Measurements from ENCODE around the gene PPP1R8.
"Not testable (repeated sequence)": the region's sequence is repeated elsewhere in the genome, so short reads cannot be mapped to it uniquely, and the experiment has no call there.

PPP1R8 gene

DNA sequence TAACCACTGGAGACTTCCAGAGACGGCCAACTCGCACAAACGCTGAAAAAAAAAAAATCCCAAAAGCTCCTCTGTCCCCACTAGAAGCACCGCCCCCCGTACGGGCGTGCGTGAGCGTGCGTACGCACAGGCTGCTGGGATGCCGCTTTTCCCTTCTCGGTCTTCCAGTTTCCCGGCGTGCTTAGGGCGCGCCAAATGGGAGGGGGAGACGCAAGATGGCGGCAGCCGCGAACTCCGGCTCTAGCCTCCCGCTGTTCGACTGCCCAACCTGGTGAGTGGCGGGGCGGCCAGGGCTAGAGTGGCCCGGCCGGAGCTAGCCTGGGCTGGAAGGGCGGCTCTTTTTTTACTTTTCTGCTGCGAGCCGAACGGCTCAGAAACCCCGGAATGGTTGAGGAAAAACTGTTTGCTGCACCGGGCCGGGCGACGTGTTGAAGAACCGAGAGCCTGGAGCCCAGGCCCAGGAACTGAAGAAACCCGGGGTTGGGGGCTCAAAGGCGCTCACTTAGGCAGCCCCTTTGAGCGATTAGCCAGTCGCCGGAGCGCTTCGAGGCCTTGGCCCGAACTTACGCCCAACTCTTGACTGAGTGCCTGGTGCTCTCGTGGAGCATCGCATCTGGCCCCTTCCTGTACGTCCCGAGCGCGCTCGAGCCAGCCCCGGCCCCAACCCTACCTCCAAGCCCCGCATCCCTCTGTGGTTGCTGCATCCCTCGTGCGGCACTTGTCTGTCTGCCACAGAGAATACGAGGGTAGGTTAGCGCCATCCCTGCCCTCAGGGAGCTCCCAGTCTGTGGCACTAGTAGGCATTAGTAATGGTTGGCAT lies at the start of gene PPP1R8:
Gene PPP1R8, plus strand, starts transcription at position 162 of the 820 bp plus-strand sequence. Its CDS starts 54 bp downstream, at position 216.
- H3K4me3 ChIP-seq = peak within 1 kb of the TSS; percentile 78 to 98 (median 95)
- peak within 1 kb of the TSS; percentile 56 to 98 (median 92) for H3K27ac ChIP-seq

DNA sequence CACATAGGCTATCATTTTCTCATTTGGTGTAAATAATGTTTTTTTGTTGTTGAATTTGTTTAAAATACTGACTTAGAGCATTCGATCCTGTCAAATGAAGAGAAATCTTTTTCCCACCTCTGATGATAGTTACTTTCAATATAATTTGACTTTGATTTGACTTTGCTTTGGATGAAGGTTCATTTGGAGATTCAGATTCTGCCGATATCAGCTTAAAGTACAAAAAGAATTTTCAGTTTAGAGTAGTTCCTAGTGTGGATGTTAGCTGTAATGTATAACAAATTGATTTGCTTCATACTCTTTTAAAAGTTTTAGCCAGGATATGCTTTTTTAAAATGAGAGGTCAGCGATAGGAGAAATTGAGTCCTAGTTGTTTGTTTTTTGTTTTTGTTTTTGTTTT lies 47.6 kb upstream of the PPP1R8 start:
- Histone ChIP-seq H3K27ac (peak overlapping the region in 7 of 21 experiments; percentile 3 to 61 (median 51)), H3K4me3 (no peak overlapping the region)

DNA sequence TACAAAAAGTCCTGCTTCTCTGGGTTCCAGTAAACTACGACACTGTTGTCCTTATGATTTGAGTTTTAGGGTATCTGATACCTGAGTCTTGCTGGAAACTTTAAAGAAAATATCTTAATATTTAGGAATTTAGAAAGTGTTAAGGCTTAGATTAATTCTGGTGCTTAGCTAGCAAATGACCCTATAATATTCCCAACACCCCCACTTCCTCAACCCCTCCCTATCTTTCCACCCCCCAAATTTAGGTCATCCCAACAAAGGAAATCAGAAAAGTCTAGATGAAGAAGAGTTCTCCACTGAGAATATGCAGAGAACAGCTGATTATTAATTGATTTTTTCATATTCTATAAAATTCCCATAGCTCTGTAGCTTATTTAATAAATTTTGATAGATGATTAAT lies 45.9 kb upstream of the PPP1R8 start:
- Histone ChIP-seq H3K27ac (no peak overlapping the region), H3K4me3 (no peak overlapping the region)

DNA sequence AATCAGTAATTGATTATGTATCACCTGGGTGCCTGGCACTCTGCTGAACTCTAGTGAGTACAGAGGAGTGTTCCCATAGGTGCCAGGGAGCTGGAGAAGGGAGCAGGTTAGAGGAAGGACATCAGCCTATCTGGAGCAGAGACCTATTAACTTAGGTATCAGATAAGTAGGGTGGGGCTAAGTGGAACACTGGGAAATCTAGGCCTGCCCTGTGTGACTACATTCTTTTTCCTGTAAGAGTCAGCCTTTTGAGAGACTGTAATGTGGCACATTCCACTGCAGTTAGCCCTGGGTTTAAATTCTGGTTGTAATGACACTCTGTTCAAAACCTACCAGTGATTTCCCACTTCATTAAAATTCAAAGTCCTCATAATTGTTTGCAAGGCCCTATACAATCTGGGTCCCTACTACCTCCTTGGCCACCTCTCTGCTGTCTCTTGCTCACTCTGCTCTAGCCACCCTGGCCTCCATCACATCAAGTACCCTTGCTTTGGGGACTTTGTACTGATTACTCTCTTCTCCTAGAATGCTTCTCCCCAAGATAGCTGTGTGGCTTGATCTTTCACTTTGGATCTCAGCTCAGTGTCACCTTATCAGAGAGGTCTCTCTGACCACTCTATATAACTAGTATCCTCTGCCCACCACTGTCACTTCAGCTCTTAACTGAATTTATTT lies 44.7 kb upstream of the PPP1R8 start:
- Histone ChIP-seq H3K27ac (peak overlapping the region in 15 of 21 experiments; percentile 17 to 48 (median 39)), H3K4me3 (no peak overlapping the region)

DNA sequence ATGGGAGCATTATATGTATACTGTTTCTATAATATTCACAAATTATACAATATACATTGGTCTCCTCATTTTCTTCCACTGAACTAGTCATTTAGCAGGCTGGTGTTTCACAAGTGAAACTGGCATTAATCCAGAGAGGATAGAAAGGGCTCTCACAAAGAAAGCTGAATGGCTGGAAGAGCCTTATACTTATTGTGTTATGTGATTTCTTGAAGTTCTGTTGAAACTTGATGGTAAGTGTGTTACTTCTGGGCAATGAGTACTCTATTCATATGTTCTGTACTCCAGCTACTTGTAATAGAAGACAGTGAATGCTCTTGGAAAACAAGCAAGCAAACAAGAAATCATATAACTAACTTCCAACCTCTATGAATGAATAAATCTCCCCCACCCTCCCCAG lies 42.7 kb upstream of the PPP1R8 start:
- Histone ChIP-seq H3K4me3 (no peak overlapping the region), H3K27ac (peak overlapping the region in 6 of 21 experiments; percentile 12 to 49 (median 24))

DNA sequence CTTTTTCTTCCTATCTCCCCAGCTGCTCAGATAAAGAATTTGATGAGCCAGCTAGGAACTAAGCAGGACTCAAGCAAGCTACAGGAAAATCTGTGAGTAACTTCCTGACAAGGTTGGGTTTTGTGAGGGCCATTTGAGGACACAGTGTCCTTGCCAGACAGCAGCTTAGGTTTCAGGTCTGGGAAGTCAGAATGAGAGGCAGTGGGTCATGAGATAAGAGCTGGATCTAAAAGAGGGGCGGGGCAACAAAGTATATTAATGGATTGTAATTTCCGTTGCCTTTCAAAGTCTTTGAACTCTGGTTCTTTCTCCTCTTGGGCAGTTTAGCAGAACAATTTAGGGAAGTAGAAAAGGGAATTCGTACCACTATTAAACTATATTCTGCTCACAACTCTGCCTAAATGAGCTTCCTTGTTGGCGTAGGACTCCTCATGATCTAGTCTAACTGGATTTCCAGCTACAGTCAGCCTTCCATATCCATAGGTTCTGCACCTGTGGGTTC lies 41.0 kb upstream of the PPP1R8 start:
- Histone ChIP-seq H3K27ac (peak overlapping the region in 10 of 21 experiments; percentile 13 to 69 (median 31)), H3K4me3 (no peak overlapping the region)

DNA sequence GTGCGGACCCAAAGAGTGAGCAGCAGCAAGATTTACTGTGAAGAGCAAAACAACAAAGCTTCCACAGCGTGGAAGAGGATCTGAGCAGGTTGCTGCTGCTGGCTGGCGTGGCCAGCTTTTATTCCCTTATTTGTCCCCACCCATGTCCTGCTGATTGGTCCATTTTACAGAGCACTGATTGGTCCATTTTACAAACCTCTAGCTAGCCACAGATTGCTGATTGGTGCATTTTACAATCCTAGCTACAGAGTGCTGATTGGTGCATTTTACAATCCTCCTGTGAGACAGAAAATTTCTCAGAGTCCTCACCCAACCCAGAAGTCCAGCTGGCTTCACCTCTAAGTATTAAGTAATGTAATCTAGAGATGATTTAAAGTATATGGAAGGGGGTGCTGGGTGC lies 40.3 kb upstream of the PPP1R8 start:
- peak overlapping the region in 9 of 21 experiments; percentile 16 to 69 (median 44) for H3K27ac ChIP-seq
- not testable (repeated sequence) for H3K4me3 ChIP-seq

DNA sequence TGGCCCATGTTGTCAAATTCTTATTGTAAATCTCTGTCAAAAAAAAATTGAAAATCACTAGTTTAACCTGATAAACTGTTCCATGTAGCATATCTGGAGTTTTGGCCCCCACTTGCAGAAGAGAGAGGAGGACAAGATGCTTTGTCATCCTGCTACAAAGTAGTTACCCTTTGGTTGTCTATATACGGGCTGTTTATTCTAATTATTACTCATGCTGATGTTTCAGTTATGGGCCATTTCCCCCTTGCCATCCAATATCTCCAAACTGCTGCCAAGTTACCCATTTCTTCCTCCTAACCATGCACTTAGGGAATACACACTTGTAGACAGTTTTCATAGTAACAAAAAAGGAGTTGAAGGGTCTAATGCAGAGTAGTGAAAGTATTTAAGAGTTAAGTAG lies 35.0 kb upstream of the PPP1R8 start:
- no peak overlapping the region for H3K27ac ChIP-seq
- no peak overlapping the region for H3K4me3 ChIP-seq

DNA sequence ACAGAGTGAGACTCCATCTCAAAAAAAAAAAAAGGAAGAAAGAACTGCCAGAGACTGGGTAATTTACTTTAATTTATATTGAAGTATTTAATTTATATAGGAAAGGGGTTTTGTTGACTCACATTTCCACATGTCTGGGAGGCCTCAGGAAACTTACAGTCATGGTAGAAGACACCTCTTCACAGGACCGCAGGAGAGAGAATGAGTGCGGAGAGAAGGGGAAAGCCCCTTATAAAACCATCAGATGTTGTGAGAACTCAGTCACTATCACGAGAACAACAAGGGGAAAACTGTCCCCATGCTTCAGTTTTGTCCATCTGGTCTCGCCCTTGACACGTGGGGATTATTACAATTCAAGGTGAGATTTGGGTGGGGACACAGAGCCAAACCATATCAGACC lies 25.8 kb upstream of the PPP1R8 start:
- Histone ChIP-seq H3K4me3 (no peak overlapping the region), H3K27ac (no peak overlapping the region)

DNA sequence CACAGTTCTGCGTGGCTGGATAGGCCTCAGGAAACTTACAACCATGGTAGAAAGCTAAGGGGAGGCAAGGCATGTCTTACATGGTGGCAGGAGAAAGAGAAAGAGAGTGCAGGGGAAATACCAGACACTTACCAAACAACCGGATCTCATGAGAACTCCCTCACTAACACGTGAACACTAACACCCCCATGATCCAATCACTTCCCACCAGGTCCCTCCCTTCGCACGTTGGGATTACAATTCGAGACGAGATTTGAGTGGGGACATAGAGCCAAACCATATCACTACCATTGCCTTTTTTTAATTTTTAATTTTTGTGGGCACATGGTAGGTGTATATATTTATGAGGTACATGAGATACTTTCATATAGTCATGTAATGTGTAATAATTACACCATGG lies 23.8 kb upstream of the PPP1R8 start:
- H3K4me3 ChIP-seq = no peak overlapping the region

DNA sequence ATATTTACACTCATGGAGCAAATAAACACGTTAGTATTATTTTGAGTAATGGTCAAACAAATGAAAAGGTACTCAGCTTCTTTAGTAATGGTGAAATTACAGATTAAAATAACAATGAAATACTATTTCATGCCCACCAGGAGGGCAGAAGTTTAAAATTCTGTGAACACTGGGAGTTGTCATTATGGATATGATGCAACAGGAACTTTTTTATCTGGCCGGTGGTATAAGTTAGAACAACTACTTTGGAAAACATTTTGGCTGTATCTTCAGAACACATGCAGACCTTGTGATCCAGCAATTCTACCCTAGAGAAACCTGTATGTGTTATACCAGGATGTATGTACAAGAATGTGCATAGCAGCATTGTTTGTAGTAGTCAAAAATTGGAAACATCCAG lies 23.2 kb upstream of the PPP1R8 start:
- Histone ChIP-seq H3K27ac (no peak overlapping the region), H3K4me3 (no peak overlapping the region)

More for the DNA sequence above, 23.8 kb upstream of the PPP1R8 start:
- no peak overlapping the region for H3K27ac ChIP-seq

DNA sequence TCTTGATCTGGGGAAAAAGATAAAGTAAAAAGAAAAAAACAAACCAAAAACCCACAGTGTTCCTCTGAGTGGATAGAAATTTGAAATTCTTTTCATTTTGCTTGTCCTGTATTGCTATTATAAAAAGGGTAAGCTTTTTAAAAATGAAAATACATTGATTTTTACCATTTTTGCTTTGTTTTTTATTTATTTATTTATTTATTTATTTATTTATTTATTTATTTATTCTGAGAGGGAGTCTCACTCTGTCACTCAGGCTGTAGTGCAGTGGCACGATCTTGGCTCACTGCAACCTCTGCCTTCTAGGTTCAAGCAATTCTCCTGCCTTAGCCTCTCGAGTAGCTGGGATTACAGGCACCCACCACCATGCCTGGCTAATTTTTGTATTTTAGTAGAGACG lies 22.5 kb upstream of the PPP1R8 start:
- H3K27ac ChIP-seq, H3K4me3 ChIP-seq: not testable (repeated sequence)

DNA sequence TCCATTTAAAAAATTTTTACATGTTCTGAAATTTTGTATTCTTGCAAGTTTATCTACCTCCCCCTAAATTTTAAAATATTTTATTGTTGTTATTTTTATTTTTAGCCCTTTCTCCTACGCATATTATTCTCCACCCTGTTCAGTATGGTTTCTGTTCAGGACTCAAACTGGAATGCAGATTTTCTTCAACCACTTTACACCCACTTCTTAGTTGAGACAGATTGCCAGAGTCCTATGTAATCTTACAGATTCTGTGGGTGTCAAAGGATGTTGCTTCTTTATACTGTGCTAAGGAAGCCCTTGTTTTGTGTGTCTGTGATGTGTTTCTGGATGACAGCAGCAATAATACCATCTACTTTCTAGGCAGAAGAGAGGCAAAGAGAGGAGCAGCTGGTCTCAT lies 20.7 kb upstream of the PPP1R8 start:
- Histone ChIP-seq H3K27ac (no peak overlapping the region), H3K4me3 (no peak overlapping the region)

DNA sequence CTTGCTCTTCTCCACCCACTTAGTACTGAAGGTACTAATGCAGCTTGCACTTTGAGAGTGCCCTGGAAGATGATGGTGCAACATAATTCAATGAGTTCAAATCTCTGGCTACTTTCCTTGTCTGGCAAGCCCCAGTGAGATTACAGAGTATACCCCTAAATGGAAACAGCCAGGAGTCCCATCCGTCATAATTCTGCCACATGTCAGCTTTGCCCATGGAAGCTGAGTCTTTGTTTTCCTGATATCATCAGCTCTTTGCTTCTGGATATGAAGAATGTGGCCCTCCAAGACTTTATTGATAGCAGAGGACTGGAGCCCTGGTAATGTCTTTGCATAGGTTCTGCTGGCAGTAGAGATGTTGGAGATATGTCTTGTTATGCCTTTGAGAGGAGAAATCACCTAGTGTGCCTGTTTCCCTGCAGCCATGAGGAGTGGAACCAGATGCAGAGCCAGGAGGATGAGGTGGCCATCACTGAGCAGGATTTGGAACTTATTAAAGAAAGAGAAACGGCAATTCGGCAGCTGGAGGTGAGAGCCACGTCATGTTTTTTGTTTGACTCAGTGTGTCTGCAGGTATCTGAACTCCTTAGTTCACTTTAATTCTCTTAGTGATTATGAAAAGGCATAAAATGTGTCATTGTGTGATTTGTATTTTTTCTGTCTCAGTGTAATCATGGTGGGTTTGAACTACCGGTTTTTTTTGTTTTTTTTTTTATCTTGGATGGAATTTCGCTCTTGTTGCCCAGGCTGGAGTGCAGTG lies 18.7 kb upstream of the PPP1R8 start:
- no peak overlapping the region for H3K27ac ChIP-seq
- no peak overlapping the region for H3K4me3 ChIP-seq

DNA sequence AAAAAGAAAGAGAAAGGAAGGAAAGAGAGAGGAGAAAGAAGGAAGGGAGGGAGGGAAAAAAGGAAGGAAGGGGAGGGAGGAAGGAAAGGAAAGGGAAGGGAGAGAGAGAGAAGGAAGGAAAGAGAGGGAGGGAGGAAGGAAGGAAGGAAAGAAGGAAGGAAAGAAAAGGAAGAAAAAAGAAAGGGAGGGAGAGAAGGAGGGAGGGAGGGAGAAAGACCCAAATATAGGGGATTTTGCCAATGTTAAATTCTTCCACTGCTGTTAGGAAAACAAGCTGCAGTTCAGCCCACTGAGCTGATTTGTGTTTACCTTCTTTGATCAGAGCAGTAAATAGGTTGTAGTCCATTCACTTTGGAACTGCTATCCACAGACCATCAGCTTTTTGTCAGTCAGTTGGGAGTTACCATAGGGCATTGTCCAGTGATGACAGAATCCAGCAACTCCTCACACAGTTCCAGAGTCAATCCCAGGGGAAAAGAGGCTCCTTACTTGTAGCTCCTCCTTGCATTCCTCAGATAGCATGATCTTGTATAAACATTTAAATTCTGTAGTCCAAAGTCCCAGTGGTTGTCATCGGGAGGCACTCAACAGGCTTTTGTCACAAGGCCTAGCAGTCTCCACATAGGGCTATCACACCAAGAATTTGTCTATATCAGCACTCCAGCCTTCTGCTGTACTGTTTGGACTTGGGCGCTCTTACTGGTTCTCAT lies 13.5 kb upstream of the PPP1R8 start:
- Histone ChIP-seq H3K4me3 (no peak overlapping the region), H3K27ac (peak overlapping the region in 1 of 21 experiments; percentile 11)

DNA sequence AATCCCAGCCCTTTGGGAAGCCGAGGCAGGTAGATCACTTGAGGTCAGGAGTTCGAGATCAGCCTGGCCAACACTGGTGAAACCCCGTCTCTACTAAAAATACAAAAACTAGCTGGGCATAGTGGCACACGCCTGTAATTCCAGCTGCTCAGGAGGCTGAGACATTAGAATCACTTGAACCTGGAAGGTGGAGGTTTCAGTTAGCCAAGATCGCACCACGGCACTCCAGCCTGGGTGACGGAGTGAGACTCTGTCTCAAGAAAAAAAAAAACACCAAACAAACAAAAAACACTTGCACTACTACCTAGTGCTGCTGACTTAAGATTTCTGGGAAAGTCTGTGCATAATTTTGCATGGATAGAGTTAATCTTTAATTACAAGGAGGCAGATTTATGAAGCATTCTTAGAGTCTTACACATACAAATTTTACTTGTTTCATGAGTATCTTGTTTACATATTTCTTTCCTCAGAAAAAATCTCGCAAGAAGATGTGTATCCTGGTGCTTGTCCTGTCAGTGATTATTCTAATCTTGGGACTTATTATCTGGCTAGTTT lies 8.7 kb upstream of the PPP1R8 start:
- Histone ChIP-seq H3K27ac (no peak overlapping the region), H3K4me3 (no peak overlapping the region)

DNA sequence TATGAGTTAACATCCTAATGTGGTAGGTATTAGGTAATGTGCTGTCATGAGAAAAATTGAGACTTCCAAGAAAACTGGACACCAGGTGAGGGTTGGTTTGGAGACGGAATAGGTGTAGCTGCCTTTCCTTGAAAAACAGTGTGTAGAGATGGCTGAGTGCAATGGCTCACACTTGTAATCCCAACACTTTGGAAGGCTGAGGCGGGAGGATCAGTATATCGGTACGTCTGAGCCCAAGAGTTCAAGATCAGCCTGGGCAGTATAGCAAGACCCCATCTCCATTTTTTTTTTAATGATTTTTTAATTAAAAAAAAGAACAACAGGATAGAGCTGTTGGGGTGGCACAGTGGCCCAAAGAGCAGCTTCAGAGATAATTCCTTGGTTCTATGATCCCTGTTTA lies 6.8 kb upstream of the PPP1R8 start:
- Histone ChIP-seq H3K27ac (no peak overlapping the region), H3K4me3 (no peak overlapping the region)

DNA sequence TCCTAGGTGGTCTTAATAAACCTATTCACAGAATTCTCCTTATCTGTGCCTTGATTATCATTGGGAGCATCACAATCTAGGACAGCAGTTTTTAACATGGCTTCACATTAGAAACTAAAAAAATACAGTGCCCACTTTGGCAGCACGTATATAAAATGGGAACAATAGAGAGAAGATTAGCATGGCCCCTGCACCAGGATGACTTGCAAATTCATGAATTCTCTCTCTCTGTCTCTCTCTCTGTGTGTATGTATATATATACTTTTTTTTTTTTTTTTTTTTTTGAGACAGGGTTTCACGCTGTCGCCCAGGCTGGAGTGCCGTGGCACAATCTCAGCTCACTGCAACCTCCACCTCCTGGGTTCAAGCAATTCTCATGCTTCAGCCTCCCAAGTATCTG lies 6.2 kb upstream of the PPP1R8 start:
- Histone ChIP-seq H3K27ac (no peak overlapping the region), H3K4me3 (no peak overlapping the region)

DNA sequence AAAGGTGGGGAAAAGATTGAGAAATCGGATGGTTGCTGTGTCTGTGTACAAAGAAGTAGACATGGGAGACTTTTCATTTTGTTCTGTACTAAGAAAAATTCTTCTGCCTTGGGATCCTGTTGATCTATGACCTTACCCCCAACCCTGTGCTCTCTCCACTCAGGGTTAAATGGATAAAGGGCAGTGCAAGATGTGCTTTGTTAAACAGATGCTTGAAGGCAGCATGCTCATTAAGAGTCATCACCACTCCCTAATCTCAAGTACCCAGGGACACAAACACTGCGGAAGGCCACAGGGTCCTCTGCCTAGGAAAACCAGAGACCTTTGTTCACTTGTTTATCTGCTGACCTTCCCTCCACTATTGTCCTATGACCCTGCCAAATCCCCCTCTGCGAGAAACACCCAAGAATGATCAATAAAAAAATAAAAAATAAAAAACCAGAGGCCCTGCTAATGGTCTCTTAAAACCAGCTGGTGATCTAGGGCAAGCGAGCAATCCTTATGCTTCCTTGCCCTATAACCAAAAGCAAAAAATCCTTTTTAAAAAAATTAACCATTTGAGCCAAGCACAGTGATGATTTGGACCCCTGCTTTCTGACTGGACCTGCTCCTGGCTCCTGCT lies 1.1 kb upstream of the PPP1R8 start:
- Histone ChIP-seq H3K27ac (peak overlapping the region in 5 of 21 experiments; percentile 92 to 96 (median 95)), H3K4me3 (peak overlapping the region in 1 of 7 experiments; percentile 95)
